ENCODE data around the gene TMEM42. TPM values are rescaled to one million over a fixed set of nuclear protein-coding genes. Genes with fewer than 3 reads are reported as not detected.

Gene TMEM42
- total and polyA plus RNA-seq, 2 donors from 2014 or later: 17.7 to 33.6 TPM

- Histone ChIP-seq H3K9ac (ENCODE audit: low read length in 3 of 3) (no peak overlapping the region), H3K9me3 (ENCODE audit: control insufficient read depth in 2 of 3, insufficient read depth in 1 of 3, low read length in 3 of 3) (peaks cover 0 to 4% (median 0%) of the 10 kb centered on the region in 3 donors), H3K27me3 (ENCODE audit: control insufficient read depth, insufficient read depth, low read length) (no peaks in the 10 kb centered on the region), H3K4me1 (ENCODE audit: control insufficient read depth in 2 of 3, insufficient read depth in 2 of 3, low read depth in 1 of 3, low read length in 3 of 3) (no peaks in the 10 kb centered on the region), H3K27ac (ENCODE audit: low read depth in 2 of 2, low read length in 2 of 2) (no peak overlapping the region), H3K36me3 (ENCODE audit: control insufficient read depth in 2 of 3, insufficient read depth in 3 of 3, low read length in 3 of 3) (peaks cover 0 to 2% (median 0%) of the 10 kb centered on the region in 3 donors), H3K4me3 (ENCODE audit: low read length in 3 of 3) (no peak overlapping the region)
- intact Hi-C loops (cut with DNase I): no loop called here
- FAIRE-seq (no peak), DNase-seq (no peak)
- TF ChIP-seq, protein P1, sequence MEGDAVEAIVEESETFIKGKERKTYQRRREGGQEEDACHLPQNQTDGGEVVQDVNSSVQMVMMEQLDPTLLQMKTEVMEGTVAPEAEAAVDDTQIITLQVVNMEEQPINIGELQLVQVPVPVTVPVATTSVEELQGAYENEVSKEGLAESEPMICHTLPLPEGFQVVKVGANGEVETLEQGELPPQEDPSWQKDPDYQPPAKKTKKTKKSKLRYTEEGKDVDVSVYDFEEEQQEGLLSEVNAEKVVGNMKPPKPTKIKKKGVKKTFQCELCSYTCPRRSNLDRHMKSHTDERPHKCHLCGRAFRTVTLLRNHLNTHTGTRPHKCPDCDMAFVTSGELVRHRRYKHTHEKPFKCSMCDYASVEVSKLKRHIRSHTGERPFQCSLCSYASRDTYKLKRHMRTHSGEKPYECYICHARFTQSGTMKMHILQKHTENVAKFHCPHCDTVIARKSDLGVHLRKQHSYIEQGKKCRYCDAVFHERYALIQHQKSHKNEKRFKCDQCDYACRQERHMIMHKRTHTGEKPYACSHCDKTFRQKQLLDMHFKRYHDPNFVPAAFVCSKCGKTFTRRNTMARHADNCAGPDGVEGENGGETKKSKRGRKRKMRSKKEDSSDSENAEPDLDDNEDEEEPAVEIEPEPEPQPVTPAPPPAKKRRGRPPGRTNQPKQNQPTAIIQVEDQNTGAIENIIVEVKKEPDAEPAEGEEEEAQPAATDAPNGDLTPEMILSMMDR (IDR thresholded peaks at IDR 0.05; ENCODE audit: borderline replicate concordance, extremely low read depth, insufficient read depth): no peak
Observed at GRCh38 chr3:44832032-44832431, 29.7 kb upstream of the TMEM42 start.

- Histone ChIP-seq H3K4me1 (ENCODE audit: control insufficient read depth in 2 of 3, insufficient read depth in 2 of 3, low read depth in 1 of 3, low read length in 3 of 3) (no peaks in the 10 kb centered on the region), H3K9me3 (ENCODE audit: control insufficient read depth in 2 of 3, insufficient read depth in 1 of 3, low read length in 3 of 3) (peaks cover 0 to 4% (median 0%) of the 10 kb centered on the region in 3 donors), H3K27me3 (ENCODE audit: control insufficient read depth, insufficient read depth, low read length) (no peaks in the 10 kb centered on the region), H3K4me3 (ENCODE audit: low read length in 3 of 3) (no peak overlapping the region), H3K27ac (ENCODE audit: low read depth in 2 of 2, low read length in 2 of 2) (no peak overlapping the region), H3K9ac (ENCODE audit: low read length in 3 of 3) (no peak overlapping the region), H3K36me3 (ENCODE audit: control insufficient read depth in 2 of 3, insufficient read depth in 3 of 3, low read length in 3 of 3) (peaks cover 0 to 2% (median 0%) of the 10 kb centered on the region in 3 donors)
- TF ChIP-seq, protein P1 (IDR thresholded peaks at IDR 0.05; ENCODE audit: borderline replicate concordance, extremely low read depth, insufficient read depth): no peak
- intact Hi-C loops (cut with DNase I): no loop called here
- no peak for DNase-seq
- no peak for FAIRE-seq
Observed at GRCh38 chr3:44832965-44833364, 28.7 kb upstream of the TMEM42 start.

DNA sequence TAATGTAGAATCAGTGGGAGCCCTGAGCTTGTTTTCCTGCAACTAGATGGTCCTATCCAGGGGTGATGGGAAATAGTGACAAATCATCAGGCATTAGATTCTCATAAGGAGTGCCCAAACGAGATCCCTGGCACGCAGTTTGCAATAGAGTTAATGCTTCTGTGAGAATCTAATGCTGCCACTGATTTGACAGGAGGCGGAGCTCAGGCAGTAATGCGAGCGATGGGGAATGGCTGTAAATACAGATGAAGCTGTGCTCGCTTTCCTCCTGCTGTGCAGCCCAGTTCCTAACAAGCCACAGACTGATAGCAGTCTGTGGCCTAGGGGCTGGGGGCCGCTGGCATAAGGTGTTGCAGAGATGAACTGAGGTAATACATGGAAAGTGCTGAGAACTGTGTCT, 28.3 kb upstream of the TMEM42 start:
- Histone ChIP-seq H3K9me3 (ENCODE audit: control insufficient read depth in 2 of 3, insufficient read depth in 1 of 3, low read length in 3 of 3) (peaks cover 0 to 4% (median 0%) of the 10 kb centered on the region in 3 donors), H3K36me3 (ENCODE audit: control insufficient read depth in 2 of 3, insufficient read depth in 3 of 3, low read length in 3 of 3) (peaks cover 0 to 2% (median 0%) of the 10 kb centered on the region in 3 donors), H3K27ac (ENCODE audit: low read depth in 2 of 2, low read length in 2 of 2) (no peak overlapping the region), H3K9ac (ENCODE audit: low read length in 3 of 3) (no peak overlapping the region), H3K27me3 (ENCODE audit: control insufficient read depth, insufficient read depth, low read length) (no peaks in the 10 kb centered on the region), H3K4me1 (ENCODE audit: control insufficient read depth in 2 of 3, insufficient read depth in 2 of 3, low read depth in 1 of 3, low read length in 3 of 3) (no peaks in the 10 kb centered on the region), H3K4me3 (ENCODE audit: low read length in 3 of 3) (no peak overlapping the region)
- intact Hi-C loops (cut with DNase I): no loop called here
- DNase-seq: no peak
- no peak for FAIRE-seq
- TF ChIP-seq, protein P1 (IDR thresholded peaks at IDR 0.05; ENCODE audit: borderline replicate concordance, extremely low read depth, insufficient read depth): no peak

DNA sequence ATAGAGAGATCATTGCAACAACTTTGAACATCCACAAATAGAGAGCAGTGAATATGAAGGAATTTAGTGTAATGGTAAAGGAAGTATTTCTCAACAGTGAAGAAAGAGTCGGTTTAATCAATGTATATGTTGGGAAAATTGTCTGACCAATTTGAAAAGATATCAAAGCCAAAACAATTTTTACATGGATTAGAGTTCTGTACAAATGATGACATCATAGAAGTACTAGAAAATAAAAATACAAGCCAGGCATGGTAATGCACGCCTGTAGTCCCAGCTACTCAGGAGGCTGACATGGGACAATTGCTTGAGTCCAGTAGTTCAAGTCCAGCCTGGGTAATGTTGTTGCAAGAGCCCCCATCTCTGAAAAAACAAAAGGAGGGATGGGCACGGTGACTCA, 26.0 kb upstream of the TMEM42 start:
- DNase-seq (no peak), FAIRE-seq (no peak)
- no peaks in the 10 kb centered on the region for H3K27me3 ChIP-seq (ENCODE audit: control insufficient read depth, insufficient read depth, low read length)
- intact Hi-C loops (cut with DNase I): no loop called here
- H3K4me1 ChIP-seq (ENCODE audit: control insufficient read depth in 2 of 3, insufficient read depth in 2 of 3, low read depth in 1 of 3, low read length in 3 of 3): no peaks in the 10 kb centered on the region
- no peak overlapping the region for H3K27ac ChIP-seq (ENCODE audit: low read depth in 2 of 2, low read length in 2 of 2)
- H3K9me3 ChIP-seq (ENCODE audit: control insufficient read depth in 2 of 3, insufficient read depth in 1 of 3, low read length in 3 of 3): peaks cover 0 to 4% (median 0%) of the 10 kb centered on the region in 3 donors
- no peak overlapping the region for H3K4me3 ChIP-seq (ENCODE audit: low read length in 3 of 3)
- H3K9ac ChIP-seq (ENCODE audit: low read length in 3 of 3): no peak overlapping the region
- H3K36me3 ChIP-seq (ENCODE audit: control insufficient read depth in 2 of 3, insufficient read depth in 3 of 3, low read length in 3 of 3): no peaks in the 10 kb centered on the region
- TF ChIP-seq, protein P1 (IDR thresholded peaks at IDR 0.05; ENCODE audit: borderline replicate concordance, extremely low read depth, insufficient read depth): no peak

All from kidney (tissue), 14 donors.